Suppressor macrophage (primary cell): ENCODE data around the gene SYT3.
"Not testable (repeated sequence)": the region's sequence is repeated elsewhere in the genome, so short reads cannot be mapped to it uniquely, and the experiment has no call there.

Experiments
- DNase-seq, 4 experiments: peaks; one replicate each; pipeline ENCODE4 v3.0.0-alpha.2; 2020 to 2022

Gene SYT3

GRCh38 chr19:50636317-50637085, 3.2 kb downstream of the SYT3 start:
- no peak for DNase-seq

GRCh38 chr19:50633973-50634372, 5.7 kb downstream of the SYT3 start:
- DNase-seq, result no peak

GRCh38 chr19:50633359-50633758, 6.3 kb downstream of the SYT3 start:
- no peak for DNase-seq

GRCh38 chr19:50632151-50632835, 7.4 kb downstream of the SYT3 start:
- DNase-seq, result no peak

- DNase-seq, result no peak
Measured at GRCh38 chr19:50629801-50630200, 9.9 kb downstream of the SYT3 start.

- no peak for DNase-seq
Measured at GRCh38 chr19:50629194-50629593, 10.5 kb downstream of the SYT3 start.

- DNase-seq, result no peak
Measured at GRCh38 chr19:50628551-50628950, 11.1 kb downstream of the SYT3 start.

- DNase-seq, result no peak
Measured at GRCh38 chr19:50628146-50628545, 11.5 kb downstream of the SYT3 start.

GRCh38 chr19:50626795-50627194, 12.9 kb downstream of the SYT3 start:
- no peak for DNase-seq

- no peak for DNase-seq
Measured at GRCh38 chr19:50626011-50626410, 13.7 kb downstream of the SYT3 start.

GRCh38 chr19:50624949-50625600, 14.6 kb downstream of the SYT3 start:
- DNase-seq, result no peak

- not testable (repeated sequence) for DNase-seq
Measured at GRCh38 chr19:50620394-50620906, 19.2 kb downstream of the SYT3 start.

GRCh38 chr19:50619184-50619583, 20.5 kb downstream of the SYT3 start:
- not testable (repeated sequence) for DNase-seq

GRCh38 chr19:50618379-50618778, 21.3 kb downstream of the SYT3 start:
- DNase-seq, result not testable (repeated sequence)

- peak in 2 of 4 experiments; percentile 27 to 29 for DNase-seq
Measured at GRCh38 chr19:50612504-50613404, 26.9 kb downstream of the SYT3 start.

- peak; percentile 59 to 79 (median 74) for DNase-seq
Measured at GRCh38 chr19:50607874-50608785, 31.6 kb downstream of the SYT3 start.

- no peak for DNase-seq
Measured at GRCh38 chr19:50607388-50607787, 32.3 kb downstream of the SYT3 start.

- DNase-seq, result not testable (repeated sequence)
Measured at GRCh38 chr19:50606059-50606836, 33.4 kb downstream of the SYT3 start.

- DNase-seq, result not testable (repeated sequence)
Measured at GRCh38 chr19:50604264-50605073, 35.2 kb downstream of the SYT3 start.
